ENCODE results near the gene ATXN1. TPM values are rescaled to one million over a fixed set of nuclear protein-coding genes. Genes with fewer than 3 reads are reported as not detected.

The ATXN1 gene
- total and polyA plus RNA-seq, 3 donors from 2014 or later = 12.8 to 84.1 (median 64.3) TPM

- DNase-seq = no peak
- H3K27ac ChIP-seq = no peak overlapping the region
- peaks cover 3% of the 10 kb centered on the region for H3K4me1 ChIP-seq
- no peak overlapping the region for H3K4me3 ChIP-seq
- no peaks in the 10 kb centered on the region for H3K9me3 ChIP-seq
- 77 to 87% methylated on average over 2 of the region's 2 CpGs for WGBS, 2 donors
- no peaks in the 10 kb centered on the region for H3K36me3 ChIP-seq (ENCODE audit: low read depth, missing control alignments)
- TF ChIP-seq CTCF (IDR thresholded peaks at IDR 0.05) (no peak), POLR2A (IDR thresholded peaks at IDR 0.05) (no peak)
- intact Hi-C loops (cut with DNase I; ENCODE audit: low total_unique reads) = no loop called here
- H3K27me3 ChIP-seq = no peaks in the 10 kb centered on the region
Measured at GRCh38 chr6:16802071-16802470, 40.8 kb upstream of the ATXN1 start.

- 81 to 85% methylated on average over 2 of the region's 2 CpGs for WGBS, 2 donors
- TF ChIP-seq CTCF (IDR thresholded peaks at IDR 0.05) (no peak), POLR2A (IDR thresholded peaks at IDR 0.05) (no peak)
- Histone ChIP-seq H3K27me3 (no peaks in the 10 kb centered on the region), H3K4me1 (peaks cover 3% of the 10 kb centered on the region), H3K36me3 (ENCODE audit: low read depth, missing control alignments) (no peaks in the 10 kb centered on the region), H3K4me3 (no peak overlapping the region), H3K27ac (no peak overlapping the region), H3K9me3 (no peaks in the 10 kb centered on the region)
- DNase-seq = no peak
- intact Hi-C loops (cut with DNase I; ENCODE audit: low total_unique reads) = no loop called here
Measured at GRCh38 chr6:16800942-16801341, 39.7 kb upstream of the ATXN1 start.

GRCh38 chr6:16800341-16800740 is 39.1 kb upstream of the ATXN1 start:
- H3K36me3 ChIP-seq (ENCODE audit: low read depth, missing control alignments) = no peaks in the 10 kb centered on the region
- peaks cover 3% of the 10 kb centered on the region for H3K4me1 ChIP-seq
- H3K4me3 ChIP-seq = no peak overlapping the region
- H3K27me3 ChIP-seq = no peaks in the 10 kb centered on the region
- no peak for DNase-seq
- H3K9me3 ChIP-seq = no peaks in the 10 kb centered on the region
- WGBS, 2 donors = 55 to 68% methylated on average over 3 of the region's 3 CpGs
- no peak overlapping the region for H3K27ac ChIP-seq
- intact Hi-C loops (cut with DNase I; ENCODE audit: low total_unique reads) = no loop called here
- TF ChIP-seq POLR2A (IDR thresholded peaks at IDR 0.05) (no peak), CTCF (IDR thresholded peaks at IDR 0.05) (no peak)

GRCh38 chr6:16799279-16800193 is 38.3 kb upstream of the ATXN1 start:
- no peak for DNase-seq

More at GRCh38 chr6:16799279-16800193, 38.3 kb upstream of the ATXN1 start:
- Histone ChIP-seq H3K4me3 (no peak overlapping the region), H3K36me3 (ENCODE audit: low read depth, missing control alignments) (no peaks in the 10 kb centered on the region), H3K4me1 (peaks cover 3% of the 10 kb centered on the region), H3K27me3 (no peaks in the 10 kb centered on the region), H3K9me3 (no peaks in the 10 kb centered on the region), H3K27ac (no peak overlapping the region)
- intact Hi-C loops (cut with DNase I; ENCODE audit: low total_unique reads) = no loop called here
- TF ChIP-seq CTCF (IDR thresholded peaks at IDR 0.05) = no peak
- TF ChIP-seq POLR2A (IDR thresholded peaks at IDR 0.05) = no peak
- 72 to 77% methylated on average over 8 of the region's 8 CpGs for WGBS, 2 donors

All from testis (tissue), 3 donors.